HL-60/S4 treated with retinoic acid at 250 ng/mL for 4 days and 3 days (cell line): ENCODE data around the gene RAE1.

Source experiments
- in situ Hi-C: fragments of 300-500 bp; cut with MboI; formaldehyde crosslinking; loops from 2 replicates; pipeline ENCODE4 v1.7.0; 2022; ENCODE audit warnings: low sequenced_read_pairs

RAE1 gene

DNA sequence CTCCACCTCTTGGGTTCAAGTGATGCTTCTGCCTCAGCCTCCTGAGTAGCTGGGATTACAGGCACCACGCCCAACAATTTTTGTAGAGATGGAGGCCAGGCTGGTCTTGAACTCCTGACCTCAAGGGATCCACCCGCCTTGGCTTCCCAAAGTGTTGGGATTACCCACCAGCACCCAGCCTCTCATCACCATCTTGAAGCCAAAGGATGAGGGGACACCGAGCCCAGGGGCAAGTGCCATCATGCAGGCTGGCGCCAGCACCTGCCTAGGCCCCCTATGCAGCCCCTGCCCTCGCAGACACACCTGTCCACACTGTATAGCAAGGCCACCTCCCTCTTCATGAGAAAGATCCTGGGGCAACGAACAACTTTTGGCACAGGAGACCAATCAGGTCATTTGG, 34.9 kb downstream of the RAE1 start:
- in situ Hi-C loops, result loop anchor here (5.0 kb wide), 1 partner anchor 96 kb away; no protein-coding TSS in a partner anchor

DNA sequence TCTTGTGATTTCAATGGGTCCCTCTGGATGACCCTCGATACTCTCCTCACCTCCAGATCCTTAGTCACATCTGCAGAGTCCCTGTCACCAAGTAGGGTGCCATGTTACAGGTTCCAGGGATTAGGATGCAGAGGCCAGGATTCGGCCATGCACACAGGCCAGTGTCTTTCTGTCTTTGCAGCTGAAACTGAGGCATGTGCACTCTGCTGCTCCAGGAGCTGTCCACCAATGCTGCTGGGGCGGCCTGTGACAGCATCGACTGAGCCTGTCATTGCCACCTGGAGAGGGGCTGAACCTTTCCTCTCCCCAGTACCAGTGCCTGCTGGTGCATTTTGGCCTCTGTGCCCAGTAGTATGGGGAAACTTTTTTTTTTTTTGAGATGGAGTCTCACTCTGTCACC, 35.7 kb downstream of the RAE1 start:
- in situ Hi-C loops, result loop anchor here (5.0 kb wide), 1 partner anchor 96 kb away; no protein-coding TSS in a partner anchor

DNA sequence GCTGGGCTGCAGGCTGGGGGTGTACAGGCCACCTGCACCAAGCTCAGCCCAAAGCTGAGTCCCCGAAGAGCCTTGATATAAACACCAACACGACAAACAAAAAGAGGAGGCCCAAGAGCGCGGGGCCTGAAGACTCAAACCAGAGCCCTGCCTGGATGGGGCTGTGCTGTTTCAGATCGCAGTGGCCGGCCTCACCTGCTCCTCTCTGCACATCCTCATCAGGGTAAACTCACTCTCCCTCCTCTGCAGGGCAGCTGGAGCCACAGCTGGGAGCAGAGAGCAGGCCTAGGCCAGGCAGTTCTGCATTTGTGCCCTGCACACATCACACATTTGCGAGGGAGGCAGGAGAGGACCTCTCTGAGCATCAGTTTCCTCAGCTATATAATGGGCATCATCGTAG, 36.4 kb downstream of the RAE1 start:
- in situ Hi-C loops, result loop anchor here (5.0 kb wide), 1 partner anchor 95 kb away; no protein-coding TSS in a partner anchor

DNA sequence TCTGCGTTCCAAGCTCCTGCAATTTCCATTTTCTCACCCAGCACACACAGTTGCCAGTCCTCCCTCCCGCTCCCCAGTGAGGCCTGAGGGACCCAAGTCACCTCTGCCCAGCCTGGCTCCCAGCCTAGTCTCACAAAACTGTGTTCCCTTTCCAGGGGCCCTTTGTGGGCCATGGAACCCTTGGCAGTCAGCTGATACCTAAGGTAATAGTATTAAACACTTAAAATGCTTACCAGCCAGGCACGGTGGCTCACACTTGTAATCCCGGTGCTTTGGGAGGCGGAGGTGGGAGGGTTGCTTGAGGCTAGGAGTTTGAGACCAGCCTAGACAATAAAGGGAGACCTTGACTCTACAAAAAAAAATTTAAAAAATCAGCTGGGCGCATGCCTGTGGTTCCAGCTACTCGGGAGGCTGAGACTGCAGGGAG, 36.9 kb downstream of the RAE1 start:
- in situ Hi-C loops, result loop anchor here (5.0 kb wide), 1 partner anchor 94 kb away; no protein-coding TSS in a partner anchor

DNA sequence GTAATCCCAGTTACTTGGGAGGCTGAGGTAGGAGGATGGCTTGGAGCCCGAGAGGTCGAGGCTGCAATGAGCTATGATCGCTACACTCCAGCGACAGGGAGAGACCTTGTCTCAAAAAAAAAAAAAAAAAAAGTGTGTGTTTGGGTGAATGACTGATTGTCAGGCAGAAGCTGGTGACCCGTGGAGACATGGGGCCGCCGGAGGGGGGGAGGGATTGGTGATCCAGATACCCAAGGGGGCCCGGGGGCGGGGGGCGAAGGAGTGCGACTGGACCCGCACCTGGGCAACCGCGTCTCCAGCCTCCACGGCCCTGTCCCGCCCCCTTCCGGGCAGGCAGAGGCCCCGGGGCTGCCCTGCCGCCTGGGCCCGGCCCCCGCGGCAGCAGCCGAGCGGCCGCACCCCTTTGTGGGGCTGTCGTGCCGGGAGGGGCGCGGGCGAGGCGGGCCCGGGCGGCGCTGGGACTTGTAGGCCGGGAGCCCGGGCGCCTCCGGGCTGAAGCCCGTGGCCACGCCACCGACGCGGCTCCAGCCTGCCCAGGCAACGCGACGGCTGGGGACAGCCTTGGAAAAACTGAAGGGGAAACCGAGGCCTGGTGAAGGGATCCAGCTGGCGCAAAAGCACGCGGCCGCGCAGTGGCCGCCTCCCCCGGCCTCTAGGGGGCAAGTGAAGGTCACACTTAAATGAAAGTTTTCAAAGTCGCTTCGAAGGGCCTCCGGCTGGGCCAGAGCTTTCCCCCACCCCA, 38.1 kb downstream of the RAE1 start:
- in situ Hi-C loops, result loop anchor here (5.0 kb wide), 1 partner anchor 93 kb away; no protein-coding TSS in a partner anchor

DNA sequence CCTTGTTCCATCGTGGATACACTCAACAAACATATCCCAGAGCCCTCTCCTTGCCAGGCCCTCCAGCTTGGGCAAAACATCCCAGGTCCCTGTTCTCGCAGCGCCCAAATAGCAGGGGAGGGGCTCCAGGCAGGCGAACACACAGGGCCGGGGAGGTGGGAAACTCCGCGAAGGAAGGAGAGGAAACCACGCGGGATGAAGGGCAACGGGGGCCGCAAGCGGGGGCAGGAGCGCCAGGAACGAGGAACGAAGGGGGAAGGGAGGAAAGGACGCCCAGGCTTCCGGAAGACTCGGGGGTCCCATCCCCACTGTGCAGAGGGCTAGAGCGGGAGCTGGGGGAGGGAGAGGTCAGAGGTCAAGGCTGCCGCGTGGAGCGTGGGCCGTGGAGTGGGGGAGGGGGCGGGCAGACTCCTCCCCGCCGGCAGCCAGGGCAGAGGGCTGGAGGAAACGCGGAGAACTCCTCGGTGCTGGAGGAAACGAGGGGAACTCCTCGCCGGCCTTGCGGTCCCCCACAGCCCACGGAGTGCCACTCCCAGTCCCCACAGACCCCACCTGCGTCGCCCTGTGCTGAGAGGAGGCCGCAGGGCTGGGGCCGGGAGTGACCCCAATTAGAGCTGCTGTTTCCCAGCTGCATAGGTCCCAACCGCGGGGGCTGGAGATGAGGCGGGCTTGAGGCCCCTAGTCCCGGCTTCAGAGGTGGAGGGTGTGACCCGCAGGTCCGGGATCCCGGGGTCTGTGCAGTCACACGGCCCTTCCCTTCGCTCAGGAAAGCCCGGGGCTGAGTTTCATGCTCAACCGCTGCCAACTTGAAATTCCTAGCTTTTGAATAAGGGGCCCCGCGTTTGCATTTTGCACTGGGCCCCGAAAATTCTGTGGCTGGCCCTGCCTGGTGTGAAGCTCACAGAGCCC, 38.9 kb downstream of the RAE1 start:
- in situ Hi-C loops, result loop anchor here (5.0 kb wide), 1 partner anchor 92 kb away; no protein-coding TSS in a partner anchor

DNA sequence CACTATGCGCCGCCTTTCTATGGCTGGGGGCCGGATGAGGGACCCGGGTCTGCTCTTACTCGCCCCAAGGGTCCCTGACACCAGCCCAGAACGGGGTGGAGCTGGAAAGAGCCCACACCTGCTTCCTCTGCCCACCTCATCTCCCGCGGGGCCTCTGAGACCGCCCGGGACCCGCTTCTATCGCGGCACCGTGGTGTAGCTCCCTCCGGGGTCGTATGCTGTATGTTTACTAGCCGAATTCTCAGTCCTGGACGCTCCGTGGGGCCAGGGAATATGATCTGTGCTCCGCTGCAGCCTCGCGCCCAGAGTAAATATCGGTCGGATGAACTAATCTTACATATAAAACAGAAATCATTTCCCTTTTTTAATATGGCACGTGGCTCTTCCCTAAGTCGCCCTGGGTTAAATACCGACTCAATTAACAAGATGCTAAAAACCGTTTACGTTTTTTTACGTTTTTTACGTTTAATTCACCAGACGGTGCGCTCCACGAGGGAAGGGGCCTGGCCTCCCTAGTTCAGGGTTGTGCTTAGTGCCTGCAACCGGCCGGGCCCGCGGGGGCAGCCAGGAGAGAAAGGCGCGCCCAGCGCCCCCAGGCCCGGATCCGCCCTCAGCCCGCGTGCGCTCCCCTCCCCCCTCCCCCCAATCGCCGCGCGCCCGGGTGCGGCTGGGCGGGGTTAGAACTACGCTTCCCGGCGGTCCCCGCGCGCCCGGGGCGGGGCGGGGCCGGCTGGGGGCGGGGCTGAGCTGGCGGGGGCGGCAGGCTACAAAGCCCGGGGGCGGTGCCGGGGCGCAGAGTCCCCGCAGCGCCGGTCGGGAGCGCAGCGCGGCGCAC, 39.8 kb downstream of the RAE1 start, which contains the start of gene RBM38:
RBM38 (plus strand) TSS at position 793 of the 835 bp plus-strand sequence. CDS start 186 bp downstream, outside the sequence.
- in situ Hi-C loops, result no loop called here

DNA sequence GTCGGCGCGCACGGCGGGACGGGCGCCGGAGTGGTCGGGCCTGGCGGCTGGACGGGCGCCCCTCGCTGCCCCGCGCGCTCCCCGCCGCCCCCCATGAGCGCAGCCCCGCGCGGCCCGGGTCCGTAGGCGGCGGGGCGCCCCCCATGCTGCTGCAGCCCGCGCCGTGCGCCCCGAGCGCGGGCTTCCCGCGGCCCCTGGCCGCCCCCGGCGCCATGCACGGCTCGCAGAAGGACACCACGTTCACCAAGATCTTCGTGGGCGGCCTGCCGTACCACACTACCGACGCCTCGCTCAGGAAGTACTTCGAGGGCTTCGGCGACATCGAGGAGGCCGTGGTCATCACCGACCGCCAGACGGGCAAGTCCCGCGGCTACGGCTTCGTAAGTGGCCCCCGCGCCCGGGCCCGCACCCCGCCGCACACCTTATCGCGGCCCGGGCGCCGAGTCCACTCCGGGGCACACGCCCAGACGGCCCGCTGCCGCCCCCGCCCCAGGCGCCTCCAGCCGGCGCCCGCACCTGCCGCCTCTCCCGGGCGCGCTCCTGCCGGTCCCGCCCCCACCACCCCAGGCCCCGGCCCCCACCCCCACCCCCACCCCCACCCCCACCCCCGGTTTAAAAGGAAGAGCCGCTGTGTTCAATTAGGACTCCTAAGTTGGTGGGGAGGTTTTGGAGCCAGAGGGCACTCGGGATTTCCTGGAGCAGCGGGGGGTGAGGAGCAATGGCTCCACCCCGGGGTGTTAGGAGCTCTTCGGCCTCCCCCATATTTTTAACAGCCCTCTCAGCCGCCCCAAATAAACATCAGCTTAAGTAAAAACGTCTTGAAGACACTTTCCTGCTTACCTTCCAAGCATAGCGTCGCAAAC, 40.6 kb downstream of the RAE1 start:
- in situ Hi-C loops, result no loop called here

DNA sequence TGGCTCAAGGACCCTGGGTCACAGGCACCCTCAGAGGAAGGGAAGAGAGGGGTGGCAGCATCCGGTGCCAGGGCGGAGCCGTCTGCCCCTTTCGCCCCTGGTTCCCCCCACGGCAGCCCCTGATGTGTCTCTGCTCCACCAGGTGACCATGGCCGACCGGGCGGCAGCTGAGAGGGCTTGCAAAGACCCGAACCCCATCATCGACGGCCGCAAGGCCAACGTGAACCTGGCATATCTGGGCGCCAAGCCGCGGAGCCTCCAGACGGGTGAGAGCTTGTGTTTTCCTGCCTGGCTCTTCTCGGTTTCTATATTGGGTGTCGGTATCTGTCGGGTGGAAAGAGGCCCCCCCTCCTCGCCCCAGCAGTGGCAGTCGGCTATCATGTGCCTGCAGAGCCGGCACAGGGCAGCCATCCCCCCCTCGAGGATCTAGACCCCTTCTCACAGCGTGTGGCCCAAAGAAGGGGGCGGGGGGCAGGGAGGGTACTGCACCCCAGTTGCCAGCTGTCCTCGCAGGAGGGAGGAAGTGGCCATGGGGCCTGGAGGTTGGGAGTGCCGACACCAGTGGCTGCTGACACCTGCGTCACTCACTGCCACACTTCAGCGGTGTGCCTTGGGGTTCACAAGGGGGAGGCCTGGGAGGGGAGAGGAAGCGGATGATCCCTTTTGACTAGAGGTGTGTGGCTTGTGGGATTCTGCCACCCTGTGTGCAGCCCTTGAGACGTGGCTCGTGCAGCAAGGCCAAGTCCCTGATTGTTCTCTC, 41.6 kb downstream of the RAE1 start:
- in situ Hi-C loops, result no loop called here

DNA sequence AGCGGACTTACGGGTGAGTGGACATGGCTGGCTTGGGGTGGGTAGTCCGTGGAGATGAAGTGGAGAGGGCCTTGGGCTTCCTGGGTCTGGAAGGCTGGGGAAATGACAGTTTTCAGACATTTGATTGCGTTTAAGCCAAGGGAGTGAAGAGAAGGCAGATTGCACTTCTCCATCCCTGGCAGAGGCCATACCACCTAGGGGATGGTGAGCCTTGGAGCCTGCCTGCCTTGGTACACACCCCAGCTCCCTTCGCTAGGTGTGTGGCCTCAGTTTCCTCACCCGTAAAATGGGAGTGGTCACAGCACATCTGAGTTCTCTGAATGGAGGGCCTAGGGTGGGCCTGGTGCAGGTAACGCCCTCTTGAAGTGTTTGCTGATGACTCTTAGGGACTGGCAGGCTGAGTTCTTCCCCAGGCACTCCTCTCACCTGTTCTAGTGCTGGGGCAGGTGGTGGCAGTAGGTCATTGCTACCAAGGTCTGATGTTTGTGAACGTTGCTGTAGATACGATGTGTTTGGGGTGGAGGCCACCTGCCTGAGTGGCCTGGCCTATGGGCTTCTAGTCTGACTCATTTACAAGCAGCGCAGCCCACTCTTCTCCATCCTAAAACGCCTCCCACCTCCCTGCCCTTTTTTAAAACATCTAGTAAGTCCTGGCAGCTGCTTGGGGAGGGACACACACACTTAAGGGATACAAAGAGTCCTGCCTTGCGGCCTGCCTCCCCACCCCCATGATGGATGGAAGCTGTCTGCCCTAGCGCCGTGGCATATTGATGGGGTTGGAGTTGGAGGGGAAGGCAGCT, 42.5 kb downstream of the RAE1 start:
- in situ Hi-C loops, result no loop called here

DNA sequence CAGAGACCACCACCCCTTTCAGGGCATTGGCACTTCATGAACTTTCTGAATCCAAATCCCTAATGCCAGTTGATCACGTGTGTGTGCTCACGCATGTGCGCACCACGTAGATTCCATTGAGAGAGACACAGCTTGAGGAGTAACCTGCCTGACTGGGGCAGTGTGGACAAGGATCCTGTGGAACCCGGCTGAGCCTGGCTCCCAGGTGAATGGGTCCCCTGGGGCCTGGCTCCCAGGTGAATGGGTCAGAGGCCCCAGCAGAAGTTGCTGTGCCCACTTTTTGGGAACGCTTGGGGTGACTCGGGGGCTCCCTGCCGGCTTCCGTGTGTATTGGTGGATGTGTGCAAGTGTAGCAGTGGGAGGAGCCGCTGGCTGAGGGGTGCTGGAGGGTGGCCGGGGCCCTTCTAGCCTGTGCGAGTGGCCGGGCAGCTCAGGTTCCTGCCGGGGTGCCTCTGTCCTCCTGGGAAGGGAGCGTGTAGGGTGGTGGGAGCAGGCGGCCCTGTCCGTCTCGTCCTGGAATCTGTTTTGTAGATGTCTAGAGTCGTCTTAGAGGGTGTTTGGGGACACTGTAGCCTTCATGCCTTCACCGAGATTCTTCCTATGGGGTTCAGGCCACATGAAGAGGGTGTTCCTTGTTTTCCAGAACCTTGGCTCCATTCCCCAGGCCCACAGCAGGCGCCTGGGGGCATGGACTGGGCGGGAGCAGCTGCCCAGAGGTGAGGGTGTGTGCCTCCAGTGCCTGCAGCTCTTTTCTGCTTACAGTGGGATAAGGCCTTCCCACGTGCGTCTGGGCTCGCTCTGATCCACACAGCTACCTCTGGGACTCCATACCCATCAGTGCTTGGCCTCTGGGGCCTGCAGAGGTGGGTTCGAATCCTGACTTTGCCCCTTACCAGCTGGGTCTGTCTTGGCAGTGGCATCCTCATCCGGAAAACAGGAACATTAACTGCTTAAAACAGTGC, 43.3 kb downstream of the RAE1 start:
- in situ Hi-C loops, result no loop called here

DNA sequence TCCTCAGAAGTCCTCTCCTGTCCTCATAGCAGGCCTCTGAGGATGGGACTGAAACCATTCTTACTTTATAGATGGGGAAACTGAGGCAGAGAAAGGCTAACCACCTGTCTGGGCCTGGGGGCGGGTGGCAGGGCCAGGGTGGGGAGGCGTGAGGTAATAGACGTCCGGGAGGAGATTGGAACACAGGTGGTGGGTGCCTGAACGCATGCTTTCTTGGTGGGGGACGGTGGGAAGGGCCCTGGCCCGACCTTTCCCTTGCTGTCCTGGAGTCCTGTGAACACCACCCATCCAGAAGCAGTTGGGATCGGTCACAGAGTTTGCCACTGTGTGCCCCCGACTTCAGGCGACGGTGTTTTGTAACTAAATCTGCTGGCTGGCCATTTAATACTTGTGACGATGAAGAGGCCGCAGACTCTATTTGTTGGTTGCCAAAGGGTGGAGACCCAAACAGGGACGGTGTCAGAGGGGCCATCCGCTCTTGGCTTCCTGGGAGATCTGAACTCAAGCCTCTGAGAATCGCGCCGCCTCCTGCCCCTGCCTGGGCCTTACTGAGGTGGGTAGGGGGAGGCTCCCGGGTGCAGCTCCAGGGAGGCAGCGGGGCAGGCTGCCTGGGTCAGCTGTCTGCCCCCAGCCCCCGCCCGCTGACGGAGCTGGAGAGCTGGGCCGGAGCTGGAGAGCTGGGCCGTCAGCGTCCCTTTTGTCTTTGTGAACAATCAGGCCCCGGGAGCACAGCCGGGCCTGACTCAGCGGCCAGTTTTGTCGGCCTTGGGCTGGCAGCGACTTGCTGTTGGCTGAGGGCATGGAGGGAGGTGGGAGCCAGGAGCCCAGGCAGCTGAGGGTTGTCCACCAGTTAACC, 44.3 kb downstream of the RAE1 start:
- in situ Hi-C loops, result no loop called here

DNA sequence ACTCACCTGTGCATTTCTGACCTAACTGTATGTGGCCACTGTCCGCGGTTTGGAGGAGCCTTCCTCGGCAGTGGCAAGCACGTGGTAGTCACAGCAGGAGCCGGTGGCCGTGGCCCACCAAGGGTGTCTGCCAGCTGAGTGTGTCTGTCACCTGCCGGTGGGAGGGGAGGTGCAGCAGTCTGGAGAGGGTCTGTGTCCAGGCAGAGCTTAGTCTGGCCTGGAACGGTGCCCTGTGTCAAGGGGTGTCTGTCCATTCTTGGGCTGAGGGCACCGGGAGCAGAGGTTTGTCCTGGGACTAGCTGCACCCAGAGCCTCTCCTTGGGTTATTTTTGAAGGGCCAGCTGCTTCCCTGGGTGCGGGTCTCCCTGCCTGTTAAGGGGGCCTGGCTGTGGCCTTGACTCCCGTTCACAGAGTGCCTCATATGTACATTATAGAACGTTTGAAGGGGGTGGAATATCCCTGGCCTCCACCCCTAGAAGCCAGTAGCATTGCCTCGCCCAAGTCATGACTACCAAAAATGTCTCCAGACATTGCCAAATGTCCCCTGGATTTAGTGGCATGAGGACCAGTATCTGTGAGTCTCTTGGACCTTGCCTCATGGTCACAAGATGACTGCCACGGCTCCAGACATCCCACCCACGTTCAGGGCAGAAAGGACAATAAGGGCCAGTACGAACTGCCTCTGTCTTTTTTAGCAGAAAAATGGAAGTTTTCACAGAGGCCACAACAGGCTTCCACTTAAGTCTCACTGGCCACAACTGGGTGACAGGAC, 45.3 kb downstream of the RAE1 start:
- in situ Hi-C loops, result no loop called here

DNA sequence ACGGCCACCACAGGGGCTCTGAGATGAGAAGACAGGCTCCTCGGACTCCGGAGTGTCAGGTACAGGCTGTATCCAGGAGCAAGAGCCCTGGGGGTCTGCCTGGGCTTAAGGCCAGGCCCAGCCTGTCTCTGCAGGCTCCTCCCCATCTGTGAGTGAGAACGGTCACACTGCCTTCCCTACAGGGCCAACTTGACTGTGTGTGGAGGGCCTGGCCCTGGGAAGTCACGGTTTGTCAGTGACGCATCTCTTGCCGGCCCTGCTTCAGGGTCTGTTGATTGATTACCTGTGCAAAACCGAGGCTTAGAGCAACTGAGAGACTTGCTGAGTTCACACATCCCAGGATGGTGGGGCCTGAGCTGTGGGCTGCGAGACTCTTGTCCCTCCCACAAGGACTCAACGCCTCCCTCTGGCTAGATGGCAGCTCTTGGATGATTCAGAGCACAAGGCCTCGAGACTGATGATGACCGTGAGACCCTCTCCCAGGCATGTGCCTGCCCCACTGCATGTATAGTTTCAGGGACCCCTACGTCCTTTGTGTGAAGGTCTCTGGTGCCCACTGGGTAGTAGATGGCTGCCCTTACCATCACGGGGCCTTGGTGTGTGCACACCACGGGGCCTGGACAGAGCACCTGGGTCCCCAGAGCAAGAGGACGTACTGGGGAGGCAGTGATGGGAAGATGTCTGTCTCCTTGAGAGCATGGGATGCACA, 46.1 kb downstream of the RAE1 start:
- in situ Hi-C loops, result no loop called here

DNA sequence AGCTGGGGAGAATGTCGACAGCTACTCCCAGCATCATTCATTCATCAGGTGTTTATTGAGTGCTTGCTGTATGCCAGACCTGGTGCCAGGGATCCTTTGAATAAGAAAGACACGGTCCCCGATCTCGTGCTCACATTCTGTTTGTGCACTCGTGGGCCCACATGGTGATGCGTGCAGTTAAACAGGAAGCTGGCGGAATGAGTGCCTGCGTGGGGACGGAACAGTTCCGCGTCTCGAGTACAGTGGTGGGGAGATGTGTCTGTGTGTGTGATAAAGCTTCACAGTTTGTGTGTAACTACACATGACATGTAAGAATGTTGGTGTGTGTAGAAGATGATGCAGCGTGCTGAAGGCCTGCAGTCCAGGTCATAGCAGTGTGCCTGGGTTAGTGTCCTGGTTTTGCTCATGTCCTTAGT, 46.6 kb downstream of the RAE1 start:
- in situ Hi-C loops, result no loop called here
